IPS-18a (cell line): ENCODE data around the gene WTAP.
"Not testable (repeated sequence)": the region's sequence is repeated elsewhere in the genome, so short reads cannot be mapped to it uniquely, and the experiment has no call there.

Experiments used
- H3K27ac ChIP-seq: one replicate; pipeline ENCODE4 v1.5.1; 2013; ENCODE audit warnings: low read length
- H3K27me3 ChIP-seq: one replicate; pipeline ENCODE4 v1.6.1; 2013; ENCODE audit warnings: mild to moderate bottlenecking, low read length; ENCODE audit not compliant: control insufficient read depth, insufficient read depth
- H3K36me3 ChIP-seq: one replicate; pipeline ENCODE4 v1.6.1; 2013; ENCODE audit warnings: low read depth, low read length; ENCODE audit not compliant: control insufficient read depth
- H3K4me1 ChIP-seq: one replicate; pipeline ENCODE4 v1.6.1; 2013; ENCODE audit warnings: low read depth, low read length; ENCODE audit not compliant: control insufficient read depth
- H3K4me3 ChIP-seq: one replicate; pipeline ENCODE4 v1.5.1; 2013; ENCODE audit warnings: low read length
- H3K9ac ChIP-seq: one replicate; pipeline ENCODE4 v1.6.1; 2013; ENCODE audit warnings: mild to moderate bottlenecking, low read length, moderate library complexity
- H3K9me3 ChIP-seq: one replicate; pipeline ENCODE4 v1.6.1; 2013; ENCODE audit warnings: low read depth, low read length; ENCODE audit not compliant: control insufficient read depth

The WTAP gene

DNA sequence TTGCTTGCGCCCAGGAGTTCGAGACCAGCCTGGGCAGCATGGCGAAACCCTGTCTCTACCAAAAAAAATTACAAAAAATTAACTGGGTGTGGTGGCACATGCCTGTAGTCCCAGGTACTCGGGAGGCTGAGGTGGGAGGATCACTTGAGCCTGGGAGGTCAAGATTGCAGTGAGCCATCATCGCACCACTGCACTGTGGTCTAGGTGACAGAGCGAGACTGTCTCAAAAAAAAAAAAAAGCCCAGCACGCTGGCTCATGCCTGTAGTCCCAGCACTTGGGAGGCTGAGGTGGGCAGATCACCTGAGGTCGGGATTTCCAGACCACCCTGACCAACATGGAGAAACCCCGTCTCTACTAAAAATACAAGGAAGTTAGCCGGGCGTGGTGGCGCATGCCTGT lies 6.1 kb downstream of the WTAP start:
- not testable (repeated sequence) for H3K27me3 ChIP-seq, H3K9me3 ChIP-seq, H3K27ac ChIP-seq, H3K9ac ChIP-seq, H3K4me3 ChIP-seq
- H3K4me1 ChIP-seq: peaks cover 12% of the 10 kb centered on the region
- H3K36me3 ChIP-seq: peaks cover 25% of the 10 kb centered on the region

DNA sequence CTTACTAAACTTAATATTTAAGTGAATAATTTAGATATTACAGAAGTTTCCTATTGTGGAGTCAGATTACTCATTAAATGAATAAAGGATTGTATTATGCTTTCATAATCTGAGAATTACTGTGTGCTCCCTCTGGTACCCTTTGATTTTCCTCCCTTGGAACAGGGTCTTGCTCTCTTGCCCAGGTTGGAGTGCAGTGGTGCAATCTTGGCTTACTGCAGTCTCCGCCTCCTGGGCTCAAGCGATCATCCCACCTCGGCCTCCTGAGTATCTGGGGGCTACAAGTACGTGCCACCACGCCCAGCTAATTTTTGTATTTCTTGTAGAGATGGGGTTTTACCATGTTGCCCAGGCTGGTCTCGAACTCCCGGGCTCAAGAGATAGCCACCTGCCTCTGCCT lies 9.6 kb downstream of the WTAP start:
- Histone ChIP-seq H3K27ac (no peak overlapping the region), H3K4me1 (no peaks in the 10 kb centered on the region), H3K9me3 (no peaks in the 10 kb centered on the region), H3K4me3 (no peak overlapping the region), H3K27me3 (no peaks in the 10 kb centered on the region), H3K9ac (no peak overlapping the region), H3K36me3 (peaks cover 48% of the 10 kb centered on the region)

DNA sequence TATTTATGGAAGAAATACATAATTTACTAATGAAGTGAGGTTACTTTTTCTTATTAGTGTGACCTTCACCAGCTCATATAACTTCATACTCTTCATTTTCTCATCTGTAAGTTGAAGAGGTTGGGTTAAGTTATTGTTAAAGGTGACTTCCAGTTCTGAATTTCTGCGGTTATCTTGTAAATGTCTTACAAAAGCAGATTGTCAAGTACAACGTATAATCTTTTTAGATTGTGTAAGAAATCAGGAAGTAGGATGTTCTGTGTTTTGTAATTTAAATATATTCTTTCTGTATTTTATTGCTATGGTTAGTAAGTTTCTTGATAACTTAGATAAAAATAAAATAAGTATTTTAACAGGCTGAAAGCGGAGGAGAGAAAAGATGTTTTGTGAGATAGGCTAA lies 12.0 kb downstream of the WTAP start:
- H3K9ac ChIP-seq: no peak overlapping the region
- peaks cover 72% of the 10 kb centered on the region for H3K36me3 ChIP-seq
- no peak overlapping the region for H3K4me3 ChIP-seq
- no peaks in the 10 kb centered on the region for H3K4me1 ChIP-seq
- H3K27me3 ChIP-seq: no peaks in the 10 kb centered on the region
- H3K9me3 ChIP-seq: no peaks in the 10 kb centered on the region
- H3K27ac ChIP-seq: no peak overlapping the region

DNA sequence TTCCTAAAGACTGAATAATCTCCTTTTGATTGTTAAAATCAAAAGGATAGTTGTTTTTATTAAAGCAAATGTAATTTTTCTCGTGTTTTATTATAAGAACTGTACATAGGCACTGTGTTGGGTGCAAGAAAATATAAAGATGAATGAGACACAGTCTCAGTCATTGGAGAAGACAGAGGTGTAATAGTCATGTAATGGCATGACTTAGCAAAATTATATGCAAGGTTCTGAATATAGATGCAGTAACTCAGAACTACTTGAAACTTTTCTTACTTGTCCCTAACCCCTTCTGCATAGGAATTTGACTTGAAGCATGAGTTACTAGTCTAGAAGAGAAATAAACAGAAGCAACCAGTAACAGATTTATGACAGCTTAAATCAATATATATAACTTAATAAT lies 14.9 kb downstream of the WTAP start:
- no peaks in the 10 kb centered on the region for H3K9me3 ChIP-seq
- H3K27ac ChIP-seq: no peak overlapping the region
- no peaks in the 10 kb centered on the region for H3K4me1 ChIP-seq
- peaks cover 94% of the 10 kb centered on the region for H3K36me3 ChIP-seq
- no peak overlapping the region for H3K9ac ChIP-seq
- no peak overlapping the region for H3K4me3 ChIP-seq
- no peaks in the 10 kb centered on the region for H3K27me3 ChIP-seq

DNA sequence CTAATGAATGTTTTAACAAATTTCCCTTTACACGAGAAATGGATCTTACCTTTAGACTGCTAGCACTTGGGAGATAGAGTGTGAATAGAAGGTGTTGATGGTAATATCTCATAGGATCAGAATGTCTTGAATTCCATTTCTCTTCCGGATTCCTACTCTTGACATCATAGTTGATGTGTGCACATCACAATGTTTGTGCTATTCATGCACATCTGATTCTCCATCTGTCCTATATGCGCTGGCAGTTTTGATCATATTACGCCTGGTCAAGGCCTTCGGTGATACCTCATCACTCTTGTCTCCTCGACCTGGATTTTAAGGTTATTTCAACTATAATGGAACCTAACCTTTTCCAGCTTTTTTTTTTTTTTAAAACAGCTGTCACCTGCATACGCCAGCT lies 17.8 kb downstream of the WTAP start:
- no peak overlapping the region for H3K4me3 ChIP-seq
- H3K27ac ChIP-seq: no peak overlapping the region
- H3K27me3 ChIP-seq: no peaks in the 10 kb centered on the region
- no peak overlapping the region for H3K9ac ChIP-seq
- peaks cover 97% of the 10 kb centered on the region for H3K36me3 ChIP-seq
- H3K4me1 ChIP-seq: no peaks in the 10 kb centered on the region
- H3K9me3 ChIP-seq: no peaks in the 10 kb centered on the region

DNA sequence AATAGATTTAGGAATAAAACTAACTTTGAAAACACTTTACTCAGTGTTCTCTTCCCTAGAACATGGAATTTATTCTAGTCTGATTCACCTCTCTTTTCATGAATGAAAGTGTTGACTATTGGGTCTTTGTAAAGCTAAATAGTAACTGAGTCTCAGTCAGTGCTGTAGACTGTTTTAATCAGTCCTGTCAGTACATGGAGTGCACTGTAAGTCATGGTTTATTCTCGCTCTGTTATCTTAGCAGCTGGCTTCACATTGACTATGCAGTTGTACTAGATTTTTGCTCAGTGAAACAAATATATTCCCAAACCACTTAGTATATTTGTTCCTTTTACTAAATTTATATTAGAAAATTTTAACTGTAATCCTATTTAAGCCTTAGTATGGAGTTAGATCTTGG lies 19.5 kb downstream of the WTAP start:
- no peaks in the 10 kb centered on the region for H3K27me3 ChIP-seq
- H3K27ac ChIP-seq: no peak overlapping the region
- no peak overlapping the region for H3K9ac ChIP-seq
- H3K36me3 ChIP-seq: peaks cover 100% of the 10 kb centered on the region
- no peaks in the 10 kb centered on the region for H3K4me1 ChIP-seq
- H3K4me3 ChIP-seq: no peak overlapping the region
- no peaks in the 10 kb centered on the region for H3K9me3 ChIP-seq

DNA sequence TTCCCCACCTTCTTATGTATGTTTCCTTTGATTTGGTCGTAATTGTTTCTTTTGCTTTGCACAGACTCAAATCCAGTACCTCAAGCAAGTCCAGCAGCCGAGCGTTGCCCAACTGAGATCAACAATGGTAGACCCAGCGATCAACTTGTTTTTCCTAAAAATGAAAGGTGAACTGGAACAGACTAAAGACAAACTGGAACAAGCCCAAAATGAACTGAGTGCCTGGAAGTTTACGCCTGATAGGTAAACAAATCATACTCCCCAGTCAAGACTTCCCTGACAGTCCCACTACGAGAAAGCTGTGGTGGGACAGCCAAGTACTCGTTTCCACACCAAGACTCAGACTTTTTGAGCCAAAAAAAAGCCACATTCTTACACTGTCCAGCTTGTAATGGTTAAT lies 20.8 kb downstream of the WTAP start:
- H3K4me1 ChIP-seq, H3K4me3 ChIP-seq, H3K27ac ChIP-seq, H3K9me3 ChIP-seq, H3K27me3 ChIP-seq, H3K9ac ChIP-seq: not testable (repeated sequence)
- H3K36me3 ChIP-seq: peaks cover 100% of the 10 kb centered on the region

DNA sequence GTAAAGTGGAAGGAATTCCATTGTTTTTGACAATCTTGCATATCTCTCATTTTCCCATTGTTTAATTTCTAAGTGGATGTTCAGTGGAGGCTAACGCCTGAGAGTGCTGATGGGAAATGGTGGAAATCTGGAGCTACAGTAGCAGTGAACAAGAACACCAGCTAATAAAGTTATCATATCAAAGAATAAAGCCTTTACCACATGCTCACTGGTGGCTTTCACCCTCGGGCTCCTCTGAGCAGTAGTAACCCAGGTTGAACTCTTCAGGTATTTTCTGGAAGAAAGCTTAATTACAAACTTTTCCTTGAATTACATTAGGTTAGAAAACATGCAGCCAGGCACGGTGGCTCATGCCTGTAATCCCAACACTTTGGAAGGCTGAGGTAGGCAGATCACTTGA lies 24.1 kb downstream of the WTAP start:
- H3K36me3 ChIP-seq: peaks cover 97% of the 10 kb centered on the region

DNA sequence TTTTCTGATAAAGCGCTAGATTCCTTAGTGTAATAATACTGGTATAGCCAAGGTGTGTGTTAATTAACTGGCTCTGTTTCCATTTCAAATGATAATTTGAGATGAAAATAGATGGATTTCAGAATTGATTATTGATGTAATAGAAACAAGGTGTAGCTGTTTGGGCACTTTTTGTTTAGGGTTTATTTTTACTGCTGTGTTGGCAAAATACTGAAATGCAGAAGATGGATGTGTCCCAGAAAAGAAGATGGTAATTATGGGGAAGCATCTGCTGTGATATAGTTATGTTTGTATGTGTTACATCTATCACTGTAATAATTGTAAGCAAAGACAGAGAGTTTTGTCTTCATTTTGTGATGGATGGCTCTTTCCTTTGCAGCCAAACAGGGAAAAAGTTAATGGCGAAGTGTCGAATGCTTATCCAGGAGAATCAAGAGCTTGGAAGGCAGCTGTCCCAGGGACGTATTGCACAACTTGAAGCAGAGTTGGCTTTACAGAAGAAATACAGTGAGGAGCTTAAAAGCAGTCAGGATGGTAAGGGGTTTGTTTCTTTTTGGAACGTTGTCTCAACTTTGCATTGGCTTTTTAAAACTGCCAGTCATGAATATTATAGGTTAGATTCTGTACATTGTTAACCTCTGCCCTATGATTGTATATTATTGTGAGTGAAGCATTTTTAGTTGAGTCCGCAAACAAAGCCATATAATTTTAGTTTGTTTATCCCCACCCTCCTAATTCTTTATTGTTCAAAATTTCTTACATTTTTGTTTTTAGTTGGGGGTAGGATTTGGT lies 26.0 kb downstream of the WTAP start:
- Histone ChIP-seq H3K27ac (no peak overlapping the region), H3K4me3 (no peak overlapping the region), H3K4me1 (no peaks in the 10 kb centered on the region), H3K36me3 (peaks cover 87% of the 10 kb centered on the region), H3K9ac (no peak overlapping the region), H3K27me3 (no peaks in the 10 kb centered on the region), H3K9me3 (no peaks in the 10 kb centered on the region)

More for the DNA sequence above, 24.1 kb downstream of the WTAP start:
- Histone ChIP-seq H3K4me1 (no peaks in the 10 kb centered on the region), H3K27me3 (no peaks in the 10 kb centered on the region), H3K4me3 (no peak overlapping the region), H3K27ac (no peak overlapping the region), H3K9ac (no peak overlapping the region), H3K9me3 (no peaks in the 10 kb centered on the region)

DNA sequence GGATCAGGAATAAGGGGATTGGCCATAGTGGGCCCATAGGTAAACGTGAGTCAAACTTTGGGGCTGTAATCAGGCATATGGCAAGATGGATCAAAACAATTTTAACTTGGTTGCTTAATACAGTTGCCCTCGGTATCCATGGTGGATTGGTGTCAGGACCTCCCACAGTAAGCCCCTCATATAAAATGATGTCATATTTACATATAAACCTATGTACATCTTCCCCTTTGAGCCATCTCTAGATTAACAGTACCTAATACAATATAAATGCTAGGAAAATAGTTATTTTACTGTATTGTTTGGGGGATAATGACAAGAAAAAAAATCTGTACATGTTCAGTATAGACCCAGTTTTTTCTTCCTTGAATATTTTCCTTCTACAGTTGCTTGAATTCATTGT lies 27.1 kb downstream of the WTAP start:
- Histone ChIP-seq H3K4me1 (no peaks in the 10 kb centered on the region), H3K9ac (no peak overlapping the region), H3K27me3 (no peaks in the 10 kb centered on the region), H3K4me3 (no peak overlapping the region), H3K27ac (no peak overlapping the region), H3K36me3 (peaks cover 81% of the 10 kb centered on the region), H3K9me3 (no peaks in the 10 kb centered on the region)

DNA sequence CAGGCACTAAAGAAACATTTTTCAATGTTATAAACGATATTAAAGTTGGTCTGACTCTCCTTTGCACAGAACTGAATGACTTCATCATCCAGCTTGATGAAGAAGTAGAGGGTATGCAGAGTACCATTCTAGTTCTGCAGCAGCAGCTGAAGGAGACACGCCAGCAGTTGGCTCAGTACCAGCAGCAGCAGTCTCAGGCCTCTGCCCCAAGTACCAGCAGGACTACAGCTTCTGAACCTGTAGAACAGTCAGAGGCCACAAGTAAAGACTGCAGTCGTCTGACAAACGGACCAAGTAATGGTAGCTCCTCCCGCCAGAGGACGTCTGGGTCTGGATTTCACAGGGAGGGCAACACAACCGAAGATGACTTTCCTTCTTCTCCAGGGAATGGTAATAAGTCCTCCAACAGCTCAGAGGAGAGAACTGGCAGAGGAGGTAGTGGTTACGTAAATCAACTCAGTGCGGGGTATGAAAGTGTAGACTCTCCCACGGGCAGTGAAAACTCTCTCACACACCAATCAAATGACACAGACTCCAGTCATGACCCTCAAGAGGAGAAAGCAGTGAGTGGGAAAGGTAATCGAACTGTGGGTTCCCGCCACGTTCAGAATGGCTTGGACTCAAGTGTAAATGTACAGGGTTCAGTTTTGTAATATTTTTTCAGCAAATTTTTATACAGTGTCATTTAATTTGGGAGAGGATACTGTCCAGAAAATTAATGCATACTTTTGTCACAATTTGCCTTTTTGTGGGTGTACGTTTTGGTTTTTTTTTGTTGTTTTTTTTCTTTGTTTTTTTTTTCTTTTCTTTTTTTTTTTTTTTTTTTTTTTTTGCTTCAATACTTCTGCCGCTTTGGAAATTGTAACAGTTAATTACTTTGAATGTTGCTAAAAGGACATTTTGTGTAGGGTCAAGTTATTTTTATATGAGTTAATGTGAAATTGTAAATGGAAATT lies 27.9 kb downstream of the WTAP start:
- H3K4me3 ChIP-seq: no peak overlapping the region
- H3K9me3 ChIP-seq: no peaks in the 10 kb centered on the region
- no peak overlapping the region for H3K9ac ChIP-seq
- peaks cover 73% of the 10 kb centered on the region for H3K36me3 ChIP-seq
- no peaks in the 10 kb centered on the region for H3K27me3 ChIP-seq
- peaks cover 7% of the 10 kb centered on the region for H3K4me1 ChIP-seq
- no peak overlapping the region for H3K27ac ChIP-seq
